HG03460 (cell line): Measurements from ENCODE around the gene ZNF341.
A peak's percentile ranks its signal among the peaks of the same experiment; 100 is the strongest.

Experiments
- ATAC-seq: cut with Tn5 transposase; IDR thresholded peaks from one replicate; pipeline ENCODE4 v1.9.1; 2021; ENCODE audit not compliant: unreplicated experiment

The ZNF341 gene

DNA sequence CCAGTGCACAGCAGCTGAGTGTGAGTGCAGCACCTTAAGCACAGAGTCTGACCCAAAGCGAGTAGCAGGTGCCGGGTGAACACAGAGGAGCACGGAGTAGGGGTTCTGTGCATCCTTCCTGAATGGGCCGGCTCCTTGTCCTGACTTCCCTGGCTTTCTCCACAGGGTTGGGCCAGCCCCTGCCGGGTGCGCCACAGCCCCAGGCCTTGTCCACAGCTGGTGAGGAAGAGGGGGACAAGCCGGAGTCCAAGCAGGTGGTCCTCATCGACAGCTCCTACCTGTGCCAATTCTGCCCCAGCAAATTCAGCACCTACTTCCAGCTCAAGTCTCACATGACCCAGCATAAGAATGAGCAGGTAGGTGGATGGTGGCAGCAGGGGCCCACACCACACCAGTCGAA lies 34.9 kb downstream of the ZNF341 start:
- ATAC-seq: no peak

DNA sequence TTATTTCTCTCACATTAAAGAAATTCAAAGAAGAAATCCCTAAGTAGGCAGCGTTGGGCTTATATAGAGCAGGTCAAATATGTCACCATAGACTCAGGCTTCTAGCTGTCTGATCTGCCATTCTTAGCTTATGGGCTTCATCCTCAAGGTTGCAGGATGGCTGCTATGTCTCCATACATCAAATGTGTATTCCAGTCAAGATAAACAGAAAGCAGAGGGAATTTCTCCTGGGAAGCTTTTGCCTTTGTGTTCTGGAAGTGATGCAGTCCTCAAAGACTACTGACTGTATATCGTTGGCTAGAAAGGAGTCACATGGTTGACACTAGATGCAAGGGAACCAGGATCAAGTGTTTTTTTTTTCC lies 36.0 kb downstream of the ZNF341 start:
- no peak for ATAC-seq

DNA sequence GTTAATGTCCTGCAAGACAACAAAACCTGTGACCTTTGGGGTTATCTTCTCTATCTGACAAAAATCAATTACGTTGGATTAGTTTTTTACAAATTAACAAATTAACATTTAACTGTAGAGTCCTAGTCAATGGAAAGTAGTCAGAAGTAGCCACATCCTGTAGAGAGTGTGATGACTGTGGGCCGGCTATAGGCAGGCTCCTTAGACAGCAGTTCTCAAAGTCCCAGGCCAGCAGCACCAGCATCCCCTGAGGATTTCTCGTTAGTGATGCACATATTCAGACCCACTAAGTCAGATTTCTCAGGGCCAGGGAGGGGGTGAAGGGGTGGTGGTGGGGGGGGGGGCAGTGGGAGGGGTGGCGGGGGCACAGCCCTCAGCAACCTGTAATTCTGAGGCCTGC lies 37.2 kb downstream of the ZNF341 start:
- no peak for ATAC-seq

DNA sequence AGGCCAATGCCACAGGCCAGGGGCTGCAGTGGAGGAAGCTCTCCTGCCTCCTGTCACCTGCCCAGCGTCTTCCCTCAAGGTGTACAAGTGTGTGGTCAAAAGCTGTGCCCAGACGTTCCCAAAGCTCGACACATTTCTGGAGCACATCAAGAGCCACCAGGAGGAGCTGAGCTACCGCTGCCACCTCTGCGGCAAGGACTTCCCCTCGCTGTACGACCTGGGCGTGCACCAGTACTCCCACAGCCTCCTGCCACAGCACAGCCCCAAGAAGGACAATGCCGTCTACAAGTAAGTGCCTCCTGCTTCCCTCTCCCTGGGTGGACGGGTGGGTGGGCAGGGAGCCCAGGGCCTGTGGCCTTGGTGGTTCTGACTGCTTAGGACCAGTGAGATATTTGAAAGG lies 38.2 kb downstream of the ZNF341 start:
- ATAC-seq: no peak

DNA sequence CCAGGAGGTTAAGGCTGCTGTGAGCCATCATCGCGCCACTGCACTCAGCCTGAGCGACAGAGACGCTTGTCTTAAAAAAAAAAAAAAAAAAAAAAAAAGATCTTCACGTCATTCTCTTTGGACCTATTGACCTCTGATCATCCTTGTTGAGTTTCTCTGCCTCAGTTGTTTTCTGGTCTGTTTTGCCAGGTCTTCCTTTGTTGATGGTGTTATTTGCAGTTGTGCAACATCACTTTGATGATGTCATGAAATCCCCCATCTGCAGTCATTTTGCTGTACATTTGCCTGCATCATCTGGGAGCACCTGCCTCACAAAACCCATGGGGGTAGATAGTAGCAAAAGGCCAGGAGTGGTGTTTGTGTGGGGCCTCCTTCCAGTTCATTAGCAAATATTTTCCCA lies 40.1 kb downstream of the ZNF341 start:
- no peak for ATAC-seq

- no peak for ATAC-seq
Observed at GRCh38 chr20:33772439-33772838, 40.6 kb downstream of the ZNF341 start.

DNA sequence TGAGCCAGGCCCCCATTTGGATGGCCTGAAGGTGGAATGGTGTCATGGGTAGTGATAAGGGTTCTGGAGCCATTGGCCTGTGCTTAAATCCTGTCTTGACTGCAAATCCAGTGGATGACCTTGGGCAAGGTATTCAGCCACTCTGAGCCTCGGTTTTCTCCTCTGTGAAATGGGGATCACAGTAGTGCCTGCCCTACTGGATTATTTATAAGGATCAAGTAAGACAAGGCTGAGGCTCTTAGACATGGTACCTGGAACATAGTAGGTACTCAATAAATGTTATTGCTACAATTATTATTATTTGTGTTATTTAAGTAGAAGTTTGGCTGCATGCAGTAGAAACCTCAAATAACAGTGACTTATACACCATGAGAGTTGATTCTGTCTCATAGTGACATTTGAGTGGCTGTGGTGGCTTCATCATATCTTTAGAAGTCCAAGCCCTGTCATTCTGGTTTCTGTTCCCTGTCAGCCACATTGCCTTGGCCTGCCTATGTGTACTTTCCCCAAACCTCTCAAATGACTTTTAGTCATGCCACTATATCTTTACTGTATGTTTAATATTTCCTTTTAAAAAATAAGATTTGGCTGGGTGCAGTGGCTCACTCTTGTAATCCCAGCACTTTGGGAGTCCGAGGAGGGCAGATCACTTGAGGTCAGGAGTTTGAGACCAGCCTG lies 41.8 kb downstream of the ZNF341 start:
- ATAC-seq: peak; percentile 55

DNA sequence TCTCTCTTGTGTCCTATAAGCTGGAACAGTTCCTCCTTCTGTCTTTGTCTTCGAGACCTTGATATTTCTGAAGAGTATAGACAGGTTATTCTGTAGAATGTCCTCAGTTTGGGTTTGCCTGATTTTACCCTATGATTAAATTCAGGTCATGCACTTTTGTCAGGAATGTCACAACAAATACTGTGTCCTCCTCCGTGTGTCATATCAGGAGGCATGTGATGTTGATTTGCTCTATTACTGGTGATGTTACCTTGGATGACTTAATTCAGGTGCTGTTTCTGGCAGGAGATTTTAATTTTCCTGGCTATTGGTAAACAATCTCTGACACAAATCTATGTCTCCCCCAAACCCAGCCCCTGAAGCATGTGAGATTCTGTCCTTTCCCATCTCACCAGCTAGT lies 46.0 kb downstream of the ZNF341 start:
- ATAC-seq: no peak

DNA sequence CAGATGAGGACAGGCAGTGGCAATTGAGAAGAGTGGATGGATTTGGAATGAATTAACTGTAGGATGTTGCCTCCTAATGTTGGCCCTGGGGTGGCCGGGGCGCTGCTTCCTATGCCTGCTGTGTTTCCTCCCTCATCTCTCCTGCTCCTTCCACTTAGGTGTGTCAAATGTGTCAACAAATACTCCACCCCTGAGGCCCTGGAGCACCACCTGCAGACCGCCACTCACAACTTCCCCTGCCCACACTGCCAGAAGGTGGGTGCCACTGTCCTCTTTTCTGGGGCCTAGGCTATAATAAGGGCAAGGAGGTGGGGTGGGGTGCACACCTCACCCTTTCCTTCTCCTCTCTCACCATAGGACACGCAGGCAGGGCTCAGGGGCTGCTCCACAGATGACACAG lies 49.3 kb downstream of the ZNF341 start:
- ATAC-seq: no peak

DNA sequence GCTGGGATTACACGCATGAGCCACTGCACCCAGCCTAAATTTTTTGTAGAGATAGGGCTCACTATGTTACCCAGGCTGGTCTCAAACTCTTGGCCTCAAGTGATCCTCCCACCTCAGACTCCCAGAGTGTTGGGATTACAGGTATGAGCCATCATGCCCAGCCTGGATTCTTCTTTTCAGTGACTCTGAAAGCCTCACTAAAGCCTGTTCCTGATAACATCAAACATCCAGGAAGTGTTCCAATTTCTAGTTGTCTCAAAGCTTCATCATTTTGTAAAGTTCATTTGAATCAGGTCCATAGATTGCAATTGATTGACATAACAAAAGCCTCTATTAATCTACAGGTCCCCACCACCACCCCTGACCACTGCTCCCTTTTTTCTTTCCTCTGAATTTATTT lies 50.1 kb downstream of the ZNF341 start:
- no peak for ATAC-seq

- no peak for ATAC-seq
Observed at GRCh38 chr20:33783256-33783655, 51.5 kb downstream of the ZNF341 start.

DNA sequence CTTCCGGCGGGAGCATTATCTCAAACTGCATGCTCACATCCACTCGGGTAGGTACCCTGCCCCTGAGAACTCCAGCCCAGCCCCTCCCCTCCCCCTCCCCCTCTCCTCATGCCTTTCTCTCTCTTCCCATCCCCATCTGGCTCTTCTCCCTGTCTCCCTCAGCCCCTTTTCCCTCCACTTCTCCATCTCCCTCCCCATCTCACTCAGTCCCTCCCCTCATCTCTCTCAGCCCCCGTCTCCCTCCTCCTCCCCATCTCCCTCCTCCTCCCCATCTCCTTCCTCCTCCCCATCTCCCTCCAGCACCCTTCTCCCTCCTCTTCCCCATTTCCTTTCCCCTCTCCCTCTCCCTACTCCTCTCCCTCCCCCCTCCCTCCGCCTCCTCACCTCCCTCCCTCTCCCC lies 52.0 kb downstream of the ZNF341 start:
- no peak for ATAC-seq

DNA sequence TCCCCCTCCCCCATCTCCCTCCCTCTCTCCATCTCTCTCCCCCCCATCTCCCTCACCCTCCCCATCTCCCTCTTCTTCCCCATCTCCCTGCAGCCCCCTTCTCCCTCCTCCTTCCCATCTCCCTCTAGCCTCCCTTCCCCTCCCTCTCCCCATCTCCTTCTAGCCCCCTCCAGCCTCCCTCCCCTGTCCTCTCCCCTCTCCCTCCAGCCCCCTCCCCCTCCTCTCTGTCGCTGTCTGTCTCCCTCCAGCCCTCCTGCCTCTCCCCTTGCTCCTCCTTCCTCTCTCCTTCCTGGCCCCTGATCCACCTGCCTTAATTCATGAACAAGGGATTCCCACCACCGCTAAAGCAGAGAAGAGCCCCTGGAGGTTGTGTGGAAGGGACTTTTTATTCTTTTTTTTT lies 52.4 kb downstream of the ZNF341 start:
- no peak for ATAC-seq

GRCh38 chr20:33785503-33785902 lies 53.7 kb downstream of the ZNF341 start:
- ATAC-seq: no peak

DNA sequence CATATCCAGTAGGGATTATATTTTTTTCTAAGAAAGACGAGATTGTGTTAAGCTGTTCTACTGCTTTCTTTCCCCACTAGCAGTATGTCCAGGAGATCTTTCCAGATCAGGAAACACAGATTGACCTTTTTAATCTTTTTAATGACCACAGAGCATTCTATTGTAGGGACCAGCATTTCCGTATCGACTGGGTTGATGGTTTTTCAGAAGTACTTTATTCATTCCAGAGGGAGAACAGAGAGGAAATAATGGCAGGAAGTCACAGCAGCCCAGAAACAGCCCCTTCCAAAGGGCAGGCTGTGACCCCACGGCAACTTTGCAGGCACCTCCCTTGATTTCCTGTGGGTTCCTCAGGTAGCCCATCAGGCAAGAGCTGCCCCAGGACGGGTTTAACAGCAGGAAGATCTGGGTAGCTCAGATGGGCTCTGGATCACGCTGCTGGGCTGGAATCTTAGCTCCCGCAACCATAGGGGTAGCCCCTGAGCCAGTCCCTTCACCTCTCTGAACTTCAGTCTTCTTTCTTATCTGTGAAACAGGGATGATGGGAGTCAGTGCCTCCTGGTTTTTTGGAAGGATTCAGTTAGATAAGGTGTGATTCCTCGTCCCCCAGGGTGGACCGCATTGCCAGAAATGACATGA lies 55.6 kb downstream of the ZNF341 start:
- ATAC-seq: no peak

- no peak for ATAC-seq
Observed at GRCh38 chr20:33788351-33789049, 56.7 kb downstream of the ZNF341 start.

DNA sequence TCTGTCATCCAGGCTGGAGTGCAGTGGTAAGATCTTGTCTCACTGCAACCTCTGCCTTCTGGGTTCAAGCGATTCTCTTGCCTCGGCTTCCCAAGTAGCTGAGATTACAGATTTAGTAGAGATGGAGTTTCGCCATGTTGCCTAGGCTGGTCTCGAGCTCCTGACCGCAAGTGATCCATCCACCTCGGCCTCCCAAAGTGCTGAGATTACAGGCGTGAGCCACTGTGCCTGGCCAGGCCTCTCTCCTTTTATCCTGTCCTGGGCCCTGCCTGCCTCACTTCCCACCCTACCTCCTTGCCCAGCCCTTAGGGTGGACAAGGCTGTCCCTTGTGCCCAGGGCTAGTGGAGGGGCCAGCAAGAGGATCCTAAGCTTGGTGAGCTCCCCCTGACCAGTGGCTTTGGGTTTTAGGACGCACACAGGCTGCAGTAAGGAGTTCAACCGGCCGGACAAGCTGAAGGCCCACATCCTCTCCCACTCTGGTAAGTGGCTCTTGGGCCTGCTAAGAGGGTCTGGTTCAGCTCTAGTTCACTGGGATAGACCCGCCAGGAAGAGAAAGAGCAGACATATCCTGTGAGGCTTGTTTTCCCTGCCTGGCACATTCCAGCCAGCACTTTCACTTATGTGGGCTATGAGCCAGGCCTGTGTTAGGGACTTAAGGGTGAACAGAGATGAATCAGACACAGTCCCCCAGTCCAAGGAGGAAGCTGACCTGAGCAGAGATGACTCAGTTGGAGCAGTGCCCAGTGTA lies 57.5 kb downstream of the ZNF341 start:
- ATAC-seq: no peak

DNA sequence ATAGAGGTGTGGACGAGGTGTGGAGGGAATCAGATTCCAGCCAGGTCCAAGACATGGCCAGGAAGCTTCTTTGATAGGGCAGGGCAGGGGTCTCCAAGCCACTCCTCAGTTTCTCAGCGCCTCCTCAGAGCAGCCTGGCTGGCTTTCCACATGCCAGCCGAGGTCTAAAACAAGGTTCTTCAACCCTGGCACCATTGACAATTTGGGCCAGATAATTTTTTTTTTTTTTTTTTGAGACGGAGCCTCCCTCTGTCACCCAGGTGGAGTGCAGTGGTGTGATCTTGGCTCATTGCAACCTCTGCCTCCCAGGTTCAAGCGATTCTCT lies 58.0 kb downstream of the ZNF341 start:
- no peak for ATAC-seq

GRCh38 chr20:33790566-33790965 lies 58.8 kb downstream of the ZNF341 start:
- ATAC-seq: no peak

DNA sequence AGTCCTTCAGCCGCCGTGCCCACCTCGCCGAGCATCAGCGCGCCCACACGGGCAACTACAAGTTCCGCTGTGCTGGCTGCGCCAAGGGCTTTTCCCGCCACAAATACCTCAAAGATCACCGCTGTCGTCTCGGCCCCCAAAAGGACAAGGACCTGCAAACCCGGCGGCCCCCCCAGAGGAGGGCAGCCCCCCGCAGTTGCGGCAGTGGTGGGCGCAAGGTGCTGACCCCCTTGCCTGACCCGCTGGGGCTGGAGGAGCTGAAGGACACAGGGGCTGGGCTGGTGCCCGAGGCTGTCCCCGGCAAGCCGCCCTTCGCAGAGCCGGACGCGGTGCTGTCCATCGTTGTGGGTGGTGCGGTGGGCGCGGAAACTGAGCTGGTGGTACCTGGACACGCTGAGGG lies 59.2 kb downstream of the ZNF341 start:
- ATAC-seq: no peak

DNA sequence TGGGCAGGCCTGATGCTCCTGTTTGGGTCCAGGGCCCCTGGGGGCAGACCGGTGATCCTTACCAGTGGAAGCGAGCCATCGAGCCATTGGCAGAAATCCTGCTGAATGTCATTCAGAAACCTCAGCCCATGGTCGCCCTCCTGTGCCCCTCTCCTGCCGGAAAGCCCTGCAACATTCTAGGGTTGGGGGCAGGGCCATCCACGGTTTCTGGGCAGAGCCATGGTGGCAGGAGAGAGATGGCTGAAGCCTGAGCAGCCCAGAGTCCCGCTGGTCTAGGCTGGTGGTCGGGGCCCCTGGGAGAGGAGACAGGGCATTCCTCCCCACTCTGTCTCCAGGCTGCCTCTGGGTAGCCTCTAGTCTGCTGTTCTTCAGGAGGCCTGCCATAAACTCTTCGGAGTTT lies 59.7 kb downstream of the ZNF341 start:
- ATAC-seq: no peak
